Naive thymus-derived CD4-positive, alpha-beta T cell (primary cell): ENCODE results near the gene CCNC. TPM values are rescaled to one million over a fixed set of nuclear protein-coding genes. Genes with fewer than 3 reads are reported as not detected.
A peak's percentile ranks its signal among the peaks of the same experiment; 100 is the strongest.

Experiments used
- ATAC-seq: fragments of 150-1000 bp; cut with Tn5 transposase; 2 replicates; pipeline ENCODE4 v1.10.0; 2021; ENCODE audit warnings: mild to moderate bottlenecking, moderate library complexity
- CTCF ChIA-PET: fragments of 350-600 bp; sonication (Branson Sonifier 250); formaldehyde crosslinking; loops from one replicate; lab custom pipeline; 2021; ENCODE audit warnings: antibody characterized with exemption; lab: Charles Lee
- POLR2A ChIA-PET: fragments of 350-600 bp; sonication (Branson Sonifier 250); formaldehyde crosslinking; loops from one replicate; lab custom pipeline; 2021; ENCODE audit warnings: antibody characterized with exemption, inconsistent platforms; lab: Charles Lee
- DNase-seq, 9 donors: peaks; one replicate each; pipeline versions ENCODE4 v3.0.0 to v3.0.0-alpha.2; 2020 to 2022; ENCODE audit warnings: mixed read lengths in 1 of 9
- H3K27ac ChIP-seq: one replicate; pipeline ENCODE4 v1.7.0; 2013; ENCODE audit warnings: mild to moderate bottlenecking, low read depth, low read length, moderate library complexity
- H3K27me3 ChIP-seq, 2 donors: one replicate each; pipeline ENCODE4 v1.7.0; 2013; ENCODE audit warnings: low read length in 2 of 2, mild to moderate bottlenecking in 2 of 2, moderate library complexity in 2 of 2; ENCODE audit not compliant: control insufficient read depth in 2 of 2, insufficient read depth in 2 of 2
- H3K36me3 ChIP-seq, 3 experiments: 1 replicate in 2 of 3; 2 replicates in 1 of 3; pipeline ENCODE4 v1.7.0; 2013; ENCODE audit warnings: low read length in 3 of 3, mild to moderate bottlenecking in 3 of 3, moderate library complexity in 1 of 3; ENCODE audit not compliant: insufficient read depth in 3 of 3, control insufficient read depth in 2 of 3
- H3K4me1 ChIP-seq, 2 donors: one replicate each; pipeline ENCODE4 v1.7.0; 2013; ENCODE audit warnings: low read length in 2 of 2, mild to moderate bottlenecking in 2 of 2, moderate library complexity in 1 of 2; ENCODE audit not compliant: control insufficient read depth in 2 of 2, insufficient read depth in 2 of 2
- H3K4me3 ChIP-seq: 2 replicates; pipeline ENCODE4 v1.7.0; 2013; ENCODE audit warnings: mild to moderate bottlenecking, low read length
- H3K9me3 ChIP-seq, 3 experiments: 1 replicate in 2 of 3; 2 replicates in 1 of 3; pipeline ENCODE4 v1.7.0; 2013; ENCODE audit warnings: low read length in 3 of 3; ENCODE audit not compliant: control insufficient read depth in 2 of 3
- H3K27ac Mint-ChIP-seq, 9 donors: one replicate each; pipeline ENCODE4 v1.8.0; 2020 to 2022; ENCODE audit warnings: mixed read lengths in 9 of 9, mild to moderate bottlenecking in 8 of 9, moderate library complexity in 5 of 9, inconsistent platforms in 2 of 9
- H3K27me3 Mint-ChIP-seq, 5 donors: one replicate each; pipeline ENCODE4 v1.8.0; 2021 to 2022; ENCODE audit warnings: mixed read lengths in 5 of 5, mild to moderate bottlenecking in 1 of 5
- H3K36me3 Mint-ChIP-seq, 5 donors: one replicate each; pipeline ENCODE4 v1.8.0; 2020 to 2022; ENCODE audit warnings: mixed read lengths in 5 of 5, mild to moderate bottlenecking in 3 of 5, inconsistent platforms in 1 of 5
- H3K4me1 Mint-ChIP-seq, 7 donors: one replicate each; pipeline ENCODE4 v1.8.0; 2020 to 2022; ENCODE audit warnings: mixed read lengths in 7 of 7, mild to moderate bottlenecking in 3 of 7, inconsistent platforms in 1 of 7
- H3K4me3 Mint-ChIP-seq, 10 donors: one replicate each; pipeline ENCODE4 v1.8.0; 2020 to 2022; ENCODE audit warnings: mild to moderate bottlenecking in 10 of 10, mixed read lengths in 10 of 10, moderate library complexity in 6 of 10, inconsistent platforms in 2 of 10
- H3K9me3 Mint-ChIP-seq, 11 donors: one replicate each; pipeline ENCODE4 v1.8.0; 2020 to 2022; ENCODE audit warnings: mixed read lengths in 11 of 11, mild to moderate bottlenecking in 4 of 11, inconsistent platforms in 1 of 11, moderate library complexity in 1 of 11
- intact Hi-C, 2 donors: fragments of 100-400 bp; cut with micrococcal nuclease; formaldehyde crosslinking; loops; one replicate each; pipeline ENCODE4 v1.15.1; 2023
- polyA plus RNA-seq, 2 donors: library from polyadenylated mRNA; unstranded; fragments of 300-500 nt; fragmentation: Illumina TruSeq; gene quantifications; one replicate each; pipeline ENCODE4 v1.2.3, GENCODE V29; 2021
- total RNA-seq, 6 experiments: library from RNA in 5 of 6; stranded (reverse) in 5 of 6; gene quantifications; 1 replicate in 5 of 6; 2 replicates in 1 of 6; pipeline ENCODE4 v1.2.3 and lab custom pipeline; 2021 to 2026

The CCNC gene
- total and polyA plus RNA-seq, 7 experiments from 2014 or later, result 31.4 to 45.4 (median 37.3) TPM

- Mint-ChIP-seq H3K36me3 (peaks cover 0 to 9% (median 0%) of the 10 kb centered on the region in 5 donors), H3K9me3 (peaks cover 2 to 29% (median 10%) of the 10 kb centered on the region in 11 donors), H3K4me3 (peak overlapping the region in 9 of 10 donors; percentile 27 to 77 (median 51)), H3K27me3 (peaks cover 66 to 88% (median 80%) of the 10 kb centered on the region in 5 donors), H3K4me1 (peaks cover 14 to 38% (median 22%) of the 10 kb centered on the region in 7 donors), H3K27ac (peak overlapping the region in 1 of 9 donors; percentile 29)
- intact Hi-C loops, result loop anchor here (2.0 to 5.0 kb wide), 3 partner anchors 44 to 1790 kb away; partner anchors contain the start of gene CCNC (in 1 of the 2)
- H3K36me3 ChIP-seq, result no peaks in the 10 kb centered on the region
- DNase-seq (no peak), ATAC-seq (no peak)
- H3K27ac ChIP-seq, result no peak overlapping the region
- no peak overlapping the region for H3K4me3 ChIP-seq
- peaks cover 16% of the 10 kb centered on the region in 2 donors for H3K4me1 ChIP-seq
- CTCF ChIA-PET, result no interaction called here
- peaks cover 26 to 57% of the 10 kb centered on the region in 2 donors for H3K27me3 ChIP-seq
- peaks cover 0 to 4% (median 0%) of the 10 kb centered on the region in 3 experiments for H3K9me3 ChIP-seq
- POLR2A ChIA-PET, result no interaction called here
These were observed 44.3 kb upstream of the CCNC start for GRCh38 chr6:99612551-99613408.

GRCh38 chr6:99611148-99611547 lies 42.7 kb upstream of the CCNC start:
- H3K27me3 ChIP-seq, result peaks cover 18 to 44% of the 10 kb centered on the region in 2 donors
- intact Hi-C loops, result loop anchor here (1.0 to 5.0 kb wide), 4 partner anchors 8 to 1791 kb away; no protein-coding TSS in a partner anchor
- peaks cover 15 to 43% (median 22%) of the 10 kb centered on the region in 7 donors for H3K4me1 Mint-ChIP-seq
- ATAC-seq (peak; percentile 38), DNase-seq (no peak)
- H3K27ac Mint-ChIP-seq, result no peak overlapping the region
- H3K4me3 Mint-ChIP-seq, result no peak overlapping the region
- H3K36me3 Mint-ChIP-seq, result peaks cover 0 to 7% (median 0%) of the 10 kb centered on the region in 5 donors
- H3K27ac ChIP-seq, result no peak overlapping the region
- POLR2A ChIA-PET, result no interaction called here
- peaks cover 3 to 28% (median 10%) of the 10 kb centered on the region in 11 donors for H3K9me3 Mint-ChIP-seq
- H3K36me3 ChIP-seq, result no peaks in the 10 kb centered on the region
- no peak overlapping the region for H3K4me3 ChIP-seq
- peaks cover 0 to 4% (median 0%) of the 10 kb centered on the region in 3 experiments for H3K9me3 ChIP-seq
- H3K27me3 Mint-ChIP-seq, result peaks cover 67 to 87% (median 76%) of the 10 kb centered on the region in 5 donors
- peaks cover 16% of the 10 kb centered on the region in 2 donors for H3K4me1 ChIP-seq
- CTCF ChIA-PET, result interaction anchor here (0.7 kb wide), 1 partner anchor 38 kb away, joined by 3 read pairs; no protein-coding TSS in a partner anchor

GRCh38 chr6:99609905-99610489 lies 41.5 kb upstream of the CCNC start:
- H3K9me3 Mint-ChIP-seq, result peaks cover 3 to 30% (median 14%) of the 10 kb centered on the region in 11 donors
- peak overlapping the region in 2 of 10 donors; percentile 12 to 33 for H3K4me3 Mint-ChIP-seq
- Histone ChIP-seq H3K27me3 (peaks cover 24 to 44% of the 10 kb centered on the region in 2 donors), H3K4me1 (peaks cover 16 to 19% of the 10 kb centered on the region in 2 donors), H3K36me3 (no peaks in the 10 kb centered on the region), H3K9me3 (peaks cover 0 to 4% (median 0%) of the 10 kb centered on the region in 3 experiments), H3K4me3 (no peak overlapping the region), H3K27ac (no peak overlapping the region)
- DNase-seq (no peak), ATAC-seq (no peak)
- peaks cover 14 to 44% (median 24%) of the 10 kb centered on the region in 7 donors for H3K4me1 Mint-ChIP-seq
- peaks cover 0 to 7% (median 0%) of the 10 kb centered on the region in 5 donors for H3K36me3 Mint-ChIP-seq
- ChIA-PET CTCF (no interaction called here), POLR2A (interaction anchor here (0.6 kb wide), 1 partner anchor 19 kb away, joined by 3 read pairs; no protein-coding TSS in a partner anchor)
- peaks cover 67 to 87% (median 76%) of the 10 kb centered on the region in 5 donors for H3K27me3 Mint-ChIP-seq
- H3K27ac Mint-ChIP-seq, result no peak overlapping the region
- intact Hi-C loops, result loop anchor here (2.0 to 5.0 kb wide), 4 partner anchors 88 to 1792 kb away; no protein-coding TSS in a partner anchor

GRCh38 chr6:99608886-99609482 lies 40.5 kb upstream of the CCNC start:
- no peaks in the 10 kb centered on the region for H3K36me3 ChIP-seq
- peaks cover 13 to 18% of the 10 kb centered on the region in 2 donors for H3K4me1 ChIP-seq
- H3K4me1 Mint-ChIP-seq, result peaks cover 11 to 42% (median 26%) of the 10 kb centered on the region in 7 donors
- H3K27me3 ChIP-seq, result peaks cover 32 to 44% of the 10 kb centered on the region in 2 donors
- peaks cover 0 to 4% (median 0%) of the 10 kb centered on the region in 3 experiments for H3K9me3 ChIP-seq
- POLR2A ChIA-PET, result no interaction called here
- H3K36me3 Mint-ChIP-seq, result peaks cover 0 to 6% (median 0%) of the 10 kb centered on the region in 5 donors
- H3K4me3 ChIP-seq, result no peak overlapping the region
- DNase-seq (no peak), ATAC-seq (no peak)
- intact Hi-C loops, result loop anchor here in 1 of 2 donors (5.0 kb wide), 1 partner anchor 838 kb away; no protein-coding TSS in a partner anchor
- H3K4me3 Mint-ChIP-seq, result peak overlapping the region in 1 of 10 donors; percentile 6
- H3K9me3 Mint-ChIP-seq, result peaks cover 3 to 32% (median 13%) of the 10 kb centered on the region in 11 donors
- no peak overlapping the region for H3K27ac ChIP-seq
- peak overlapping the region in 2 of 9 donors; percentile 15 to 61 for H3K27ac Mint-ChIP-seq
- CTCF ChIA-PET, result no interaction called here
- H3K27me3 Mint-ChIP-seq, result peaks cover 71 to 89% (median 78%) of the 10 kb centered on the region in 5 donors

GRCh38 chr6:99608059-99608885 lies 39.8 kb upstream of the CCNC start:
- no peak for ATAC-seq
- Mint-ChIP-seq H3K27me3 (peaks cover 76 to 94% (median 80%) of the 10 kb centered on the region in 5 donors), H3K36me3 (peaks cover 0 to 6% (median 0%) of the 10 kb centered on the region in 5 donors), H3K4me1 (peaks cover 18 to 49% (median 28%) of the 10 kb centered on the region in 7 donors), H3K9me3 (peaks cover 3 to 32% (median 13%) of the 10 kb centered on the region in 11 donors), H3K27ac (peak overlapping the region in 1 of 9 donors; percentile 59), H3K4me3 (peak overlapping the region in 1 of 10 donors; percentile 27)
- Histone ChIP-seq H3K9me3 (peaks cover 0 to 4% (median 0%) of the 10 kb centered on the region in 3 experiments), H3K4me1 (peaks cover 17 to 23% of the 10 kb centered on the region in 2 donors), H3K36me3 (no peaks in the 10 kb centered on the region), H3K27me3 (peaks cover 40 to 49% of the 10 kb centered on the region in 2 donors), H3K27ac (no peak overlapping the region), H3K4me3 (no peak overlapping the region)
- CTCF ChIA-PET, result no interaction called here
- POLR2A ChIA-PET, result no interaction called here
- no peak for DNase-seq
- intact Hi-C loops, result loop anchor here in 1 of 2 donors (5.0 kb wide), 1 partner anchor 839 kb away; no protein-coding TSS in a partner anchor
